ENCODE results near the gene CBX8. TPM values are rescaled to one million over a fixed set of nuclear protein-coding genes. Genes with fewer than 3 reads are reported as not detected.
A peak's percentile ranks its signal among the peaks of the same experiment; 100 is the strongest.

The CBX8 gene
- total and polyA plus RNA-seq, 2 of the 13 experiments (the other 11 are each of a cell fraction or from before 2014, with no cell fraction given), result 0.34 to 12.6 TPM

GRCh38 chr17:79841369-79842135, 44.7 kb upstream of the CBX8 start (continued):
- TF ChIP-seq TRIM22 (IDR thresholded peaks at IDR 0.05) (no peak), AHR (CRISPR knock-in tag; IDR thresholded peaks at IDR 0.05) (no peak), NCOR1 (IDR thresholded peaks at IDR 0.05; ENCODE audit: borderline replicate concordance, low read length) (no peak), ZSCAN9 (CRISPR knock-in tag; IDR thresholded peaks at IDR 0.05; ENCODE audit: borderline replicate concordance) (0 out of 2 replicates have a peak, but pooled peaks have one; percentile 12), ATF6 (CRISPR knock-in tag; conservative IDR thresholded peaks at IDR 0.05) (no peak), HOXA9 (CRISPR knock-in tag; IDR thresholded peaks at IDR 0.05; ENCODE audit: borderline replicate concordance) (no peak), KLF15 (CRISPR knock-in tag; IDR thresholded peaks at IDR 0.05; ENCODE audit: borderline replicate concordance) (no peak), ZNF713 (CRISPR knock-in tag; IDR thresholded peaks at IDR 0.05) (no peak), MLLT10 (CRISPR knock-in tag; IDR thresholded peaks at IDR 0.05) (no peak), KDM5A (IDR thresholded peaks at IDR 0.05; ENCODE audit: borderline replicate concordance, low read length) (no peak), NCOA1 (CRISPR knock-in tag; IDR thresholded peaks at IDR 0.05) (no peak), ZNF609 (CRISPR knock-in tag; IDR thresholded peaks at IDR 0.05; ENCODE audit: borderline replicate concordance) (no peak), ZNF343 (CRISPR knock-in tag; IDR thresholded peaks at IDR 0.05) (no peak), POGK (CRISPR knock-in tag; conservative IDR thresholded peaks at IDR 0.05) (0 out of 2 replicates have a peak, but pooled peaks have one; percentile 8), ESRRA (CRISPR knock-in tag; IDR thresholded peaks at IDR 0.05; ENCODE audit: low read depth) (no peak), ZFP37 (CRISPR knock-in tag; IDR thresholded peaks at IDR 0.05; ENCODE audit: borderline replicate concordance) (no peak), FIP1L1 (IDR thresholded peaks at IDR 0.05; ENCODE audit: borderline replicate concordance, insufficient read depth, low read depth, low read length) (no peak), ATF4 (CRISPR knock-in tag; IDR thresholded peaks at IDR 0.05) (no peak)

Measured in HepG2 (cell line).